Glomerular visceral epithelial cell (primary cell): ENCODE results near the gene TSN.
"Not testable (repeated sequence)": the region's sequence is repeated elsewhere in the genome, so short reads cannot be mapped to it uniquely, and the experiment has no call there.

Source experiments
- DNase-seq: peaks from one replicate; pipeline ENCODE4 v3.0.0-alpha.2; 2016; ENCODE audit errors: extremely low spot score

The TSN gene

GRCh38 chr2:121801916-121802315 is 46.5 kb downstream of the TSN start:
- no peak for DNase-seq

DNA sequence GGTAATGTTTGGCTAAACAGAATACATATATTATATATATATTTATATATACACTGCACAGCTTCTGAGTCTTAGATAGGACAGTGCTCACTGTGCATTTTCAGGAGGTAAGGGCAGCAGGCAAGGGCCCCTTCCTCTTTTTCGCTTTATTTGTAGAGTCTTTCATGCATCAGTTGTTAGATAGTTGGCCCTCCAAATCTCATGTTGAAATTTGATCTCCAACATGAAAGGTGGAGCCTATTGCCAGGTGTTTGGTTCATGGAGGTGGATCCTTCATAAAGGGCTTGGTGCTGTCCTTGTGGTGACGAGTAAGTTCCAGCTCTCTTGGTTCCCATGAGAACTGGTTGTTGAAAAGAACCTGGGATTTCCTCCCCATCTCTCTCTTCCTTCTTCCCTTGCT is 48.1 kb downstream of the TSN start:
- DNase-seq: no peak

GRCh38 chr2:121804340-121804739 is 48.9 kb downstream of the TSN start:
- DNase-seq: peak; percentile 71

GRCh38 chr2:121804997-121805765 is 49.7 kb downstream of the TSN start:
- no peak for DNase-seq

- DNase-seq: no peak
Measured at GRCh38 chr2:121805766-121806143, 50.3 kb downstream of the TSN start.

GRCh38 chr2:121807771-121808170 is 52.3 kb downstream of the TSN start:
- DNase-seq: not testable (repeated sequence)

DNA sequence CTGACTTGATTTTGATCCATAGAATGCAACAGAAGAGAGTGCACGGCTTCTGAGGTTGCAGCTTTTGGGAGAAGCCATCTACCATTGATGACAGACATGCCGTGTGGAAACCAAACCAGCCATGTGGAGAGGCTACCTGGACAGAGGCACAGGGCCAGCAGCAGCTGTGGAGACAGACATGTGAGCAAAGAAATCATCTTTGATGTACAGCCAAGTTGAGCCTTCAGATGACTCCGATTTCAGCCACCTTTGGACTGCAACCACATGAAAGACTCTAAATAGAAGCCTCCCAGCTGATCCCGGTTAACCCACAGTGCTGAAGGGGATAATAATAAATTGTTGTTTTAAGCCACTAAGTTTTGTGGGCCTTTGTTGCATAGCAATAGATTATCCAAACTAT is 54.2 kb downstream of the TSN start:
- no peak for DNase-seq

GRCh38 chr2:121810959-121811853 is 55.8 kb downstream of the TSN start:
- peak; percentile 63 for DNase-seq

DNA sequence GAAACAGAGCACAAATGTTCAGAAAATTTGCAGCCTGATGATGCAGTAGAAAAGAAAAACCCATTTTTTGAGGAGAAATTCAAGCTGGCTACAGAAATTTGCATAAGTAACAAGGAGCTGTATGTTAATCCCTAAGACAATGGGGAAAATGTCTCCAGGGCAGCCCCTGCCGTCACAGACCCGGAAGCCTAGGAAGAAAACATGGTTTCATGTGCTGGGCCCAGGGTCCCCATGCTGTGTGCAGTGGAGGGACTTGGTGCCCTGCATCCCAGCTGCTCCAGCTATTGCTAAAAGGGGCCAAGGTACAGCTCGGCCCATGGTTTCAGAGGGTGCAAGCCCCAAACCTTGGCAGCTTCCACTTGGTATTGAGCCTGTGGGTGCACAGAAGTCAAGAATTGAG is 57.6 kb downstream of the TSN start:
- not testable (repeated sequence) for DNase-seq

- no peak for DNase-seq
Measured at GRCh38 chr2:121815216-121815615, 59.8 kb downstream of the TSN start.

DNA sequence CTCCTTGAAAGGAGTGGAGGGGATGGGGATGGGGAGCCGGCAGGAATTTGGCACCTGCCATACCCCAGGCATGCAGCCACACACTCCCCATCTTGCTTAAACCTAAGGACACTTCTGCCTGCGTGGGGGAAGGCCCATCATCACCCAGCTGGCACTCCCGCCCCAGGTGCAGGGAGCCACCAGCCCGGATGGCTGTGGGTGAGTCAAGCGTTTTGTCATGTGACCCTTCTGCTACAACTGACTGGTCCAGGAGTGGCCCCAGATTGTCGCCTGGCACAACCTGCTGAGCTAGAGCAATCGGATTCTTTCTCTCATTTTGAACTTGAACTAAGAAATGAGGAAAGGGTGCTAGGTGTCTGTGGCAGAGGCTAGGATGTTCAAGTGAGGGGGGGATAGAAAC is 61.3 kb downstream of the TSN start:
- no peak for DNase-seq

DNA sequence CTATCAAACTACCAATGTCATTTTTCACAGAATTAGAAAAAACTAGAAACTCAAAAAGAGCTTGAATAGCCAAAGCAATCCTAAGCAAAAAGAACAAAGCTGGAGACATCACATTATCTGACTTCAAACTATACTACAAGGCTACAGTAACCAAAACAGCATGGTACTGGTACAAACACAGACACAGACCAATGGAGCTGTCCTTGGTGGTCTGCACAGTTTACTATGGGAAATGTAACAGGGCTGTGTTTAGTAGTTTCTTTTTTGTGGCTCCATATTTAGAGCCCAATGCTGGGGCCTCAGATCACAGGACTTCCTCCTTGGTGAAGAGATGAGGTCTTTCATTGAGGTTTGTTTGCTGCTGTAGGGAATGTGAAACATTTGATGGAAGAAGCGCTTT is 61.9 kb downstream of the TSN start:
- not testable (repeated sequence) for DNase-seq
